KMS-11 (cell line): ENCODE results near the gene RPL36AL.

Experiments
- H2AFZ ChIP-seq: fragments of 200-600 bp; sonication (generic); 2 replicates; pipeline ENCODE4 v1.6.1; 2016; ENCODE audit warnings: antibody characterized with exemption, mixed run types, low read depth
- H3K27ac ChIP-seq: fragments of 200-600 bp; sonication (generic); 2 replicates; pipeline ENCODE4 v1.6.1; 2016; ENCODE audit warnings: mild to moderate bottlenecking, mixed run types
- H3K27me3 ChIP-seq: fragments of 200-600 bp; sonication (generic); 2 replicates; pipeline ENCODE4 v1.6.1; 2017; ENCODE audit warnings: mild to moderate bottlenecking, low read depth, mixed run types, moderate library complexity; ENCODE audit not compliant: insufficient read depth
- H3K36me3 ChIP-seq: fragments of 200-600 bp; sonication (generic); 2 replicates; pipeline ENCODE4 v1.6.1; 2017; ENCODE audit warnings: mild to moderate bottlenecking, mixed run types; ENCODE audit not compliant: insufficient read depth
- H3K4me1 ChIP-seq: fragments of 200-600 bp; sonication (generic); 2 replicates; pipeline ENCODE4 v1.6.1; 2016; ENCODE audit warnings: mild to moderate bottlenecking, low read depth, mixed run types; ENCODE audit not compliant: poor library complexity, severe bottlenecking
- H3K4me2 ChIP-seq: fragments of 200-600 bp; sonication (generic); 2 replicates; pipeline ENCODE4 v1.7.0; 2016; ENCODE audit warnings: mild to moderate bottlenecking, mixed run types
- H3K4me3 ChIP-seq: fragments of 200-600 bp; sonication (generic); IDR thresholded peaks from 2 replicates; pipeline ENCODE4 v1.6.1; 2017; ENCODE audit warnings: low read depth, low read length, mixed read lengths; ENCODE audit not compliant: insufficient read depth
- H3K79me2 ChIP-seq: fragments of 200-600 bp; sonication (generic); 2 replicates; pipeline ENCODE4 v1.6.1; 2016; ENCODE audit warnings: low read depth, mixed run types; ENCODE audit not compliant: insufficient read depth
- H3K9ac ChIP-seq: fragments of 200-600 bp; sonication (generic); 2 replicates; pipeline ENCODE4 v1.6.1; 2016; ENCODE audit warnings: mild to moderate bottlenecking, mixed run types
- H4K20me1 ChIP-seq: fragments of 200-600 bp; sonication (generic); 2 replicates; pipeline ENCODE4 v1.6.1; 2016; ENCODE audit warnings: mild to moderate bottlenecking, mixed run types; ENCODE audit not compliant: insufficient read depth
- CTCF ChIP-seq: fragments of 200-600 bp; sonication (generic); conservative IDR thresholded peaks from 2 replicates; pipeline ENCODE4 v1.6.1; 2017; ENCODE audit warnings: low read depth, mild to moderate bottlenecking, antibody characterized with exemption, low read length, moderate library complexity, mixed read lengths

The RPL36AL gene

GRCh38 chr14:49637534-49638078, 17.2 kb upstream of the RPL36AL start:
- no peak overlapping the region for H3K4me3 ChIP-seq
- H3K27me3 ChIP-seq: no peaks in the 10 kb centered on the region
- H3K36me3 ChIP-seq: no peaks in the 10 kb centered on the region
- H3K27ac ChIP-seq: no peak overlapping the region
- H4K20me1 ChIP-seq: no peaks in the 10 kb centered on the region
- H3K4me1 ChIP-seq: peaks cover 39% of the 10 kb centered on the region
- peak overlapping the region; percentile 76; the same call in 1 of the 2 replicates for H3K4me2 ChIP-seq
- TF ChIP-seq CTCF: no peak
- H3K9ac ChIP-seq: no peak overlapping the region
- no peak overlapping the region for H2AFZ ChIP-seq
- peaks cover 66% of the 10 kb centered on the region for H3K79me2 ChIP-seq

GRCh38 chr14:49636866-49637265, 16.4 kb upstream of the RPL36AL start:
- peak overlapping the region; percentile 76; the same call in 1 of the 2 replicates for H3K4me2 ChIP-seq
- no peak overlapping the region for H3K9ac ChIP-seq
- no peaks in the 10 kb centered on the region for H3K27me3 ChIP-seq
- no peak overlapping the region for H2AFZ ChIP-seq
- no peaks in the 10 kb centered on the region for H4K20me1 ChIP-seq
- peak overlapping the region; percentile 98; the same call in 1 of the 2 replicates for H3K27ac ChIP-seq
- H3K4me1 ChIP-seq: peaks cover 36% of the 10 kb centered on the region
- peaks cover 73% of the 10 kb centered on the region for H3K79me2 ChIP-seq
- no peak overlapping the region for H3K4me3 ChIP-seq
- TF ChIP-seq CTCF: no peak
- H3K36me3 ChIP-seq: no peaks in the 10 kb centered on the region

- H2AFZ ChIP-seq: peak within 1 kb of the TSS; percentile 36
- no peaks in the 10 kb centered on the region for H4K20me1 ChIP-seq
Measured at GRCh38 chr14:49634547-49635334, 14.3 kb upstream of the RPL36AL start, which contains the start of gene DNAAF2. DNAAF2 (minus strand) TSS chr14:49635244; CDS start chr14:49635149, 95 bp downstream.

More at GRCh38 chr14:49634547-49635334, 14.3 kb upstream of the RPL36AL start, which contains the start of gene DNAAF2:
- Histone ChIP-seq H3K4me3 (no peak within 1 kb of the TSS), H3K79me2 (peaks cover 89% of the 10 kb centered on the region), H3K36me3 (no peaks in the 10 kb centered on the region), H3K4me2 (peak within 1 kb of the TSS; percentile 76), H3K27me3 (no peaks in the 10 kb centered on the region), H3K9ac (peak within 1 kb of the TSS; percentile 96), H3K27ac (peak within 1 kb of the TSS; percentile 98), H3K4me1 (peaks cover 28% of the 10 kb centered on the region)
- no peak for TF ChIP-seq CTCF
